ENCODE measurements around the gene IPO13. TPM values are rescaled to one million over a fixed set of nuclear protein-coding genes. Genes with fewer than 3 reads are reported as not detected.

IPO13 gene
- total RNA-seq, 2 experiments from 2014 or later: 16.2 to 16.5 TPM

DNA sequence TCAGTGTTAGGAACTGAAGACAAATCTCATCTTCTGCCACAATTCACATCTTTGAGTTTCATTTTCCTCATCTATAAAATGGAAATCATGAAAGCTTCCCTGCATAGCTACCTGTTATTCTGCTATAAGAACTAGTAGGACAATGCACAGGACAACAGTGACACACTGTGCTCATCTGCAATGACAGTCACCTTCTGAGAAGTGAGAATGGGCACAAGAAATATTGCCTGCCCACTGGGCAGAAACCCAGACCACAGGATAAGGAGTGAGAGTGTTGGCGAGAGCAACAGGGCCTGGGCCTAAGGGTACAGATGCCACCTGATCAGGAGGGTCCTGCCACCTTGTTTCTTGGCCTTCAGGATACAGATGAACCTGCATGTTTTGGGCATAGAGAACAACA lies 36.4 kb upstream of the IPO13 start:
- no peak for ATAC-seq
- no peaks in the 10 kb centered on the region for H3K36me3 Mint-ChIP-seq (ENCODE audit: low read depth)
- CTCF ChIA-PET: interaction anchor here (1.0 to 1.3 kb wide), 2 partner anchors 11 to 25 kb away, joined by 3 read pairs; no protein-coding TSS in a partner anchor
- no peaks in the 10 kb centered on the region for H3K4me1 Mint-ChIP-seq (ENCODE audit: low read depth)
- no peak for TF ChIP-seq CTCF (IDR thresholded peaks at IDR 0.05)
- H3K9me3 Mint-ChIP-seq: no peaks in the 10 kb centered on the region
- no peak overlapping the region for H3K27ac Mint-ChIP-seq
- DNase-seq: no peak
- intact Hi-C loops (cut with micrococcal nuclease): no loop called here
- H3K4me3 Mint-ChIP-seq: no peak overlapping the region
- H3K27me3 Mint-ChIP-seq: no peaks in the 10 kb centered on the region
- POLR2A ChIA-PET: no interaction called here

- ChIA-PET POLR2A (no interaction called here), CTCF (interaction anchor here (1.1 to 1.7 kb wide), 3 partner anchors 22 to 149 kb away, joined by 3 to 8 read pairs (median 4); no protein-coding TSS in a partner anchor)
- ATAC-seq (no peak), DNase-seq (no peak)
- TF ChIP-seq CTCF (IDR thresholded peaks at IDR 0.05): no peak
- no peaks in the 10 kb centered on the region for H3K36me3 Mint-ChIP-seq (ENCODE audit: low read depth)
- H3K27ac Mint-ChIP-seq: no peak overlapping the region
- H3K4me3 Mint-ChIP-seq: no peak overlapping the region
- H3K9me3 Mint-ChIP-seq: no peaks in the 10 kb centered on the region
- intact Hi-C loops (cut with micrococcal nuclease): no loop called here
- H3K27me3 Mint-ChIP-seq: no peaks in the 10 kb centered on the region
- H3K4me1 Mint-ChIP-seq (ENCODE audit: low read depth): no peaks in the 10 kb centered on the region
These were observed 34.1 kb upstream of the IPO13 start for GRCh38 chr1:43912607-43913006.

GRCh38 chr1:43913051-43913501 lies 33.7 kb upstream of the IPO13 start:
- no peaks in the 10 kb centered on the region for H3K9me3 Mint-ChIP-seq
- no peak overlapping the region for H3K27ac Mint-ChIP-seq
- H3K36me3 Mint-ChIP-seq (ENCODE audit: low read depth): no peaks in the 10 kb centered on the region
- no peak for TF ChIP-seq CTCF (IDR thresholded peaks at IDR 0.05)
- POLR2A ChIA-PET: no interaction called here
- DNase-seq (no peak), ATAC-seq (no peak)
- no peaks in the 10 kb centered on the region for H3K4me1 Mint-ChIP-seq (ENCODE audit: low read depth)
- no peak overlapping the region for H3K4me3 Mint-ChIP-seq
- intact Hi-C loops (cut with micrococcal nuclease): no loop called here
- H3K27me3 Mint-ChIP-seq: no peaks in the 10 kb centered on the region
- CTCF ChIA-PET: interaction anchor here (1.1 to 1.7 kb wide), 3 partner anchors 21 to 150 kb away, joined by 3 to 8 read pairs (median 4); no protein-coding TSS in a partner anchor

GRCh38 chr1:43913666-43914360 lies 32.9 kb upstream of the IPO13 start:
- Mint-ChIP-seq H3K27me3 (no peaks in the 10 kb centered on the region), H3K27ac (no peak overlapping the region), H3K9me3 (no peaks in the 10 kb centered on the region), H3K4me3 (no peak overlapping the region), H3K4me1 (ENCODE audit: low read depth) (no peaks in the 10 kb centered on the region), H3K36me3 (ENCODE audit: low read depth) (no peaks in the 10 kb centered on the region)
- no peak for ATAC-seq
- POLR2A ChIA-PET: no interaction called here
- intact Hi-C loops (cut with micrococcal nuclease): no loop called here
- DNase-seq: no peak
- TF ChIP-seq CTCF (IDR thresholded peaks at IDR 0.05): no peak
- CTCF ChIA-PET: interaction anchor here (1.1 kb wide), 1 partner anchor 134 kb away, joined by 3 read pairs; no protein-coding TSS in a partner anchor
